H9 (cell line): ENCODE data around the gene CNBD2. TPM values are rescaled to one million over a fixed set of nuclear protein-coding genes. Genes with fewer than 3 reads are reported as not detected.

Experiments used
- DNase-seq: peaks from one replicate; pipeline ENCODE4 v3.0.0-alpha.2; 2017
- H2AFZ ChIP-seq: one replicate; pipeline ENCODE4 v1.6.1; 2013; ENCODE audit warnings: mild to moderate bottlenecking, low read length, control low read depth, moderate library complexity
- H2AK5ac ChIP-seq: 2 replicates; pipeline ENCODE4 v1.6.1; 2013; ENCODE audit warnings: low read length, control low read depth, mixed read lengths; ENCODE audit not compliant: insufficient read length
- H2BK120ac ChIP-seq: one replicate; pipeline ENCODE4 v1.6.1; 2013; ENCODE audit warnings: low read depth, mild to moderate bottlenecking, low read length, control low read depth, inconsistent platforms; ENCODE audit not compliant: poor library complexity, severe bottlenecking
- H2BK12ac ChIP-seq: 2 replicates; pipeline ENCODE4 v1.6.1; 2013; ENCODE audit warnings: low read length, control low read depth, mixed read lengths, low read depth; ENCODE audit not compliant: insufficient read length
- H2BK15ac ChIP-seq: 2 replicates; pipeline ENCODE4 v1.6.1; 2013; ENCODE audit warnings: low read depth, low read length, control low read depth
- H2BK20ac ChIP-seq: one replicate; pipeline ENCODE4 v1.6.1; 2013; ENCODE audit warnings: low read depth, mild to moderate bottlenecking, low read length, control low read depth, inconsistent platforms; ENCODE audit not compliant: poor library complexity, severe bottlenecking
- H2BK5ac ChIP-seq: 2 replicates; pipeline ENCODE4 v1.6.1; 2013; ENCODE audit warnings: low read length, control low read depth, mixed read lengths; ENCODE audit not compliant: insufficient read length
- H3K14ac ChIP-seq: 2 replicates; pipeline ENCODE4 v1.6.1; 2013; ENCODE audit warnings: low read length, control low read depth; ENCODE audit not compliant: insufficient read depth
- H3K18ac ChIP-seq: 2 replicates; pipeline ENCODE4 v1.6.1; 2013; ENCODE audit warnings: low read depth, mild to moderate bottlenecking, mixed read lengths, low read length, control low read depth; ENCODE audit not compliant: insufficient read length
- H3K23ac ChIP-seq: 2 replicates; pipeline ENCODE4 v1.6.1; 2013; ENCODE audit warnings: low read length, control low read depth, mixed read lengths, low read depth; ENCODE audit not compliant: insufficient read length
- H3K23me2 ChIP-seq: 2 replicates; pipeline ENCODE4 v1.6.1; 2013; ENCODE audit warnings: low read depth, mild to moderate bottlenecking, mixed read lengths, low read length, control low read depth; ENCODE audit not compliant: insufficient read length, poor library complexity, severe bottlenecking
- H3K27ac ChIP-seq: 2 replicates; pipeline ENCODE4 v1.5.1; 2013; ENCODE audit warnings: low read length, control low read depth, mixed read lengths, low read depth; ENCODE audit not compliant: insufficient read length
- H3K27me3 ChIP-seq: 2 replicates; pipeline ENCODE4 v1.6.1; 2013; ENCODE audit warnings: low read length, control low read depth, inconsistent platforms; ENCODE audit not compliant: insufficient read depth
- H3K4ac ChIP-seq: 2 replicates; pipeline ENCODE4 v1.6.1; 2013; ENCODE audit warnings: low read depth, mild to moderate bottlenecking, control low read depth, inconsistent platforms, low read length, moderate library complexity
- H3K4me1 ChIP-seq: 2 replicates; pipeline ENCODE4 v1.6.1; 2013; ENCODE audit warnings: low read length, control low read depth, inconsistent platforms; ENCODE audit not compliant: insufficient read depth
- H3K4me2 ChIP-seq: 2 replicates; pipeline ENCODE4 v1.6.1; 2013; ENCODE audit warnings: low read length, control low read depth, mixed read lengths; ENCODE audit not compliant: insufficient read length, insufficient read depth
- H3K56ac ChIP-seq: 2 replicates; pipeline ENCODE4 v1.6.1; 2013; ENCODE audit warnings: low read depth, mild to moderate bottlenecking, mixed read lengths, low read length, control low read depth; ENCODE audit not compliant: insufficient read length
- H3K79me1 ChIP-seq: 2 replicates; pipeline ENCODE4 v1.6.1; 2013; ENCODE audit warnings: low read depth, mild to moderate bottlenecking, moderate library complexity, low read length, control low read depth, inconsistent platforms; ENCODE audit not compliant: insufficient read depth, poor library complexity, severe bottlenecking
- H3K79me2 ChIP-seq: 2 replicates; pipeline ENCODE4 v1.6.1; 2013; ENCODE audit warnings: low read length, control low read depth, inconsistent platforms; ENCODE audit not compliant: insufficient read depth
- H3K9ac ChIP-seq: 2 replicates; pipeline ENCODE4 v1.6.1; 2013; ENCODE audit warnings: low read length, control low read depth, mixed read lengths; ENCODE audit not compliant: insufficient read length; ENCODE audit errors: extremely low read depth
- H3K9me3 ChIP-seq: one replicate; pipeline ENCODE4 v1.6.1; 2013; ENCODE audit warnings: low read depth, low read length, inconsistent platforms; ENCODE audit not compliant: control insufficient read depth
- H3T11ph ChIP-seq: one replicate; pipeline ENCODE4 v1.6.1; 2013; ENCODE audit warnings: mild to moderate bottlenecking, low read length, control low read depth, inconsistent platforms
- H4K20me1 ChIP-seq: one replicate; pipeline ENCODE4 v1.6.1; 2013; ENCODE audit not compliant: control insufficient read depth, insufficient read length, insufficient read depth
- H4K5ac ChIP-seq: 2 replicates; pipeline ENCODE4 v1.6.1; 2013; ENCODE audit warnings: low read depth, mild to moderate bottlenecking, mixed read lengths, low read length, control low read depth; ENCODE audit not compliant: insufficient read length
- H4K8ac ChIP-seq: replicated peaks from 2 replicates; pipeline ENCODE4 v1.6.1; 2013; ENCODE audit warnings: low read length, control low read depth, mixed read lengths, low read depth; ENCODE audit not compliant: insufficient read length
- H4K91ac ChIP-seq: 2 replicates; pipeline ENCODE4 v1.6.1; 2013; ENCODE audit warnings: low read depth, mild to moderate bottlenecking, moderate library complexity, mixed read lengths, low read length, control low read depth; ENCODE audit not compliant: insufficient read length
- H3K27ac Mint-ChIP-seq, 3 experiments: 2 replicates in 2 of 3; 3 replicates in 1 of 3; pipeline ENCODE4 v1.8.0; 2020 to 2021; ENCODE audit warnings: mixed read lengths in 3 of 3, mild to moderate bottlenecking in 1 of 3, moderate library complexity in 1 of 3
- H3K27me3 Mint-ChIP-seq: 2 replicates; pipeline ENCODE4 v1.8.0; 2021; ENCODE audit warnings: low read depth, mild to moderate bottlenecking, moderate library complexity, mixed read lengths
- H3K36me3 Mint-ChIP-seq, 3 experiments: 2 replicates in 2 of 3; 3 replicates in 1 of 3; pipeline ENCODE4 v1.8.0; 2020 to 2021; ENCODE audit warnings: low read depth in 3 of 3, mixed read lengths in 3 of 3; ENCODE audit not compliant: insufficient read depth in 1 of 3
- H3K4me1 Mint-ChIP-seq, 2 experiments: 2 replicates each; pipeline ENCODE4 v1.8.0; 2020; ENCODE audit warnings: mixed read lengths in 2 of 2
- H3K4me3 Mint-ChIP-seq, 2 experiments: 2 replicates in 1 of 2; 3 replicates in 1 of 2; pipeline ENCODE4 v1.8.0; 2020 to 2021; ENCODE audit warnings: mild to moderate bottlenecking in 2 of 2, mixed read lengths in 2 of 2, moderate library complexity in 1 of 2
- H3K9me3 Mint-ChIP-seq, 2 experiments: 2 replicates in 1 of 2; 3 replicates in 1 of 2; pipeline ENCODE4 v1.8.0; 2020; ENCODE audit warnings: mild to moderate bottlenecking in 2 of 2, mixed read lengths in 2 of 2, moderate library complexity in 1 of 2
- WGBS: extraction: QIAGEN DNeasy Blood & Tissue Kit; methylation state at CpG from one replicate; pipeline ENCODE4 v1.1.7; 2013; ENCODE audit warnings: missing lambda C conversion rate, low lambda C conversion rate, mixed read lengths; ENCODE audit not compliant: insufficient read length; ENCODE audit errors: extremely low coverage; 5-methylcytosine and 5-hydroxymethylcytosine counted together
- total RNA-seq: library from RNA; stranded (reverse); gene quantifications from 2 replicates; pipeline ENCODE4 v1.2.1, GENCODE V29; 2021
- TF ChIP-seq, protein P1 (sequence below): fragments of 200-600 bp; sonication (generic); conservative IDR thresholded peaks from 3 replicates; pipeline ENCODE4 v1.8.0; 2021; ENCODE audit warnings: antibody characterized with exemption, mild to moderate bottlenecking

The CNBD2 gene
- total RNA-seq, 1 experiment from 2014 or later, result 3.1 TPM

DNA sequence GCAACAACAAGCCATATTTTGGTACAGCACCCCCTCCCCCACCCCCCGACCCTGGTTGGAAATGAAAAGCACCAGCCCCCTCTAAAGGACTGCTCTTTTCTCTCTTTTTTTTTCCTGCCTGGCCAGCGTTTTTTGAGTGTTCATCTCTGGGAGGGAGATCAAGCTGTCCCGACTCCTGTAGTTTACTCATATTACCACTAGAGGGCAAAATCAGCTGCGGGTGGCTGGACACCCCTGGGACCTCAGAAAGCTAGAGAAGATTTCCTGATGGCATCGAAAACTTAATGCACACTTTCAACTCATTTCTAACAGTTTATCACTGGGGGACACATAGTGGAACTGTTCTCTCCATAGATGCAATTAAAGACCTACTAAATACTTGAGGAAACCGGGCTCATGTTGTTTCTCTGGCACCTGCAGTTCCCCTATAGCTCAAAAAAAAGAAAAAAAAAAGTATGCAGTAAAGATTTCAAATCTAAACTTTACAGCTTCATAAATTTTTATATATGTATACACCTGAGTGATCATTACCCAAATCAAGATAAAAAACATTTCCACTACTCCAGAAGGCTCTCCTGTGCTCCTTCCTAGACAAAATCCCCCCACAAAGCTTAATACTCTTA is 24.4 kb downstream of the CNBD2 start:
- no peak overlapping the region for H2BK5ac ChIP-seq
- TF ChIP-seq, protein P1, sequence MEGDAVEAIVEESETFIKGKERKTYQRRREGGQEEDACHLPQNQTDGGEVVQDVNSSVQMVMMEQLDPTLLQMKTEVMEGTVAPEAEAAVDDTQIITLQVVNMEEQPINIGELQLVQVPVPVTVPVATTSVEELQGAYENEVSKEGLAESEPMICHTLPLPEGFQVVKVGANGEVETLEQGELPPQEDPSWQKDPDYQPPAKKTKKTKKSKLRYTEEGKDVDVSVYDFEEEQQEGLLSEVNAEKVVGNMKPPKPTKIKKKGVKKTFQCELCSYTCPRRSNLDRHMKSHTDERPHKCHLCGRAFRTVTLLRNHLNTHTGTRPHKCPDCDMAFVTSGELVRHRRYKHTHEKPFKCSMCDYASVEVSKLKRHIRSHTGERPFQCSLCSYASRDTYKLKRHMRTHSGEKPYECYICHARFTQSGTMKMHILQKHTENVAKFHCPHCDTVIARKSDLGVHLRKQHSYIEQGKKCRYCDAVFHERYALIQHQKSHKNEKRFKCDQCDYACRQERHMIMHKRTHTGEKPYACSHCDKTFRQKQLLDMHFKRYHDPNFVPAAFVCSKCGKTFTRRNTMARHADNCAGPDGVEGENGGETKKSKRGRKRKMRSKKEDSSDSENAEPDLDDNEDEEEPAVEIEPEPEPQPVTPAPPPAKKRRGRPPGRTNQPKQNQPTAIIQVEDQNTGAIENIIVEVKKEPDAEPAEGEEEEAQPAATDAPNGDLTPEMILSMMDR, result peak; percentile 81
- no peak overlapping the region for H2BK120ac ChIP-seq
- no peak overlapping the region for H4K8ac ChIP-seq
- H3T11ph ChIP-seq, result no peak overlapping the region
- no peak overlapping the region for H4K5ac ChIP-seq
- Mint-ChIP-seq H3K27me3 (peaks cover 9% of the 10 kb centered on the region), H3K27ac (no peak overlapping the region), H3K36me3 (no peaks in the 10 kb centered on the region), H3K9me3 (no peaks in the 10 kb centered on the region), H3K4me3 (peak overlapping the region in 1 of 2 experiments; percentile 3; a peak in 1 of 5 replicates), H3K4me1 (peaks cover 4 to 16% of the 10 kb centered on the region in 2 experiments)
- no peak overlapping the region for H3K56ac ChIP-seq
- no peaks in the 10 kb centered on the region for H3K27me3 ChIP-seq
- no peaks in the 10 kb centered on the region for H3K9me3 ChIP-seq
- H3K4ac ChIP-seq, result no peak overlapping the region
- no peak overlapping the region for H2BK12ac ChIP-seq
- no peaks in the 10 kb centered on the region for H3K4me1 ChIP-seq
- peak; percentile 49 for DNase-seq
- WGBS, result no CpG with 5 or more reads among the region's 6 CpGs
- H4K20me1 ChIP-seq, result no peaks in the 10 kb centered on the region
- H3K79me1 ChIP-seq, result no peaks in the 10 kb centered on the region
- H4K91ac ChIP-seq, result no peak overlapping the region
- H2BK15ac ChIP-seq, result no peak overlapping the region
- H3K79me2 ChIP-seq, result no peaks in the 10 kb centered on the region
- no peak overlapping the region for H3K23ac ChIP-seq
- H3K18ac ChIP-seq, result no peak overlapping the region
- H2BK20ac ChIP-seq, result no peak overlapping the region
- H2AFZ ChIP-seq, result no peak overlapping the region
- H3K14ac ChIP-seq, result no peak overlapping the region
- H3K27ac ChIP-seq, result no peak overlapping the region
- no peak overlapping the region for H2AK5ac ChIP-seq
- no peak overlapping the region for H3K9ac ChIP-seq
- no peak overlapping the region for H3K4me2 ChIP-seq
- H3K23me2 ChIP-seq, result no peaks in the 10 kb centered on the region
